ENCODE data around the gene SORD.
"Not testable (repeated sequence)": the region's sequence is repeated elsewhere in the genome, so short reads cannot be mapped to it uniquely, and the experiment has no call there.

Gene SORD

GRCh38 chr15:45100884-45101625 is 78.1 kb downstream of the SORD start:
- no peak for DNase-seq

- no peak for DNase-seq
Observed at GRCh38 chr15:45101749-45102148, 78.8 kb downstream of the SORD start.

GRCh38 chr15:45102226-45102625 is 79.2 kb downstream of the SORD start:
- DNase-seq = no peak

- DNase-seq = not testable (repeated sequence)
Observed at GRCh38 chr15:45104170-45104569, 81.2 kb downstream of the SORD start.

- no peak for DNase-seq
Observed at GRCh38 chr15:45105586-45105985, 82.6 kb downstream of the SORD start.

GRCh38 chr15:45106002-45106790 is 83.2 kb downstream of the SORD start:
- DNase-seq = no peak

- DNase-seq = no peak
Observed at GRCh38 chr15:45107941-45108630, 85.1 kb downstream of the SORD start.

- DNase-seq = peak; percentile 18
Observed at GRCh38 chr15:45110256-45110820, 87.3 kb downstream of the SORD start.

- peak; percentile 11 for DNase-seq
Observed at GRCh38 chr15:45111390-45112142, 88.6 kb downstream of the SORD start.

- DNase-seq = peak; percentile 49
Observed at GRCh38 chr15:45112143-45112590, 89.2 kb downstream of the SORD start.

GRCh38 chr15:45112591-45113379 is 89.8 kb downstream of the SORD start:
- DNase-seq = peak; percentile 49

GRCh38 chr15:45113380-45113990 is 90.5 kb downstream of the SORD start:
- no peak for DNase-seq

GRCh38 chr15:45114076-45114750 is 91.2 kb downstream of the SORD start, which contains the start of the genes DUOX2 and DUOXA2:
TSS of gene DUOX2 (minus strand) at chr15:45114172. CDS start at chr15:45113411, 761 bp downstream.
TSS of gene DUOXA2 (plus strand) at chr15:45114326. CDS start at chr15:45114606, 280 bp downstream.
- no peak for DNase-seq

- no peak for DNase-seq
Observed at GRCh38 chr15:45114751-45115085, 91.7 kb downstream of the SORD start.

- DNase-seq = no peak
Observed at GRCh38 chr15:45115312-45115820, 92.4 kb downstream of the SORD start.

GRCh38 chr15:45116006-45116481 is 93.0 kb downstream of the SORD start:
- DNase-seq = no peak

GRCh38 chr15:45116482-45117307 is 93.7 kb downstream of the SORD start:
- DNase-seq = no peak

- DNase-seq = no peak
Observed at GRCh38 chr15:45117308-45118130, 94.5 kb downstream of the SORD start.

All from NCI-H82 (cell line).